Hair follicular keratinocyte (primary cell): ENCODE data around the gene UBA3. TPM values are rescaled to one million over a fixed set of nuclear protein-coding genes. Genes with fewer than 3 reads are reported as not detected.

Source experiments
- total RNA-seq: library from RNA; depleted of rRNA; stranded (reverse); fragments of >200 nt; gene quantifications from 2 replicates; pipeline ENCODE4 v1.2.3, GENCODE V29; 2015

Gene UBA3
- 51.1 and 58.5 TPM in 2 replicates for total RNA-seq

GRCh38 chr3:69080233-69080920, at the start of gene UBA3:
UBA3 (minus strand) TSS chr3:69080365; CDS start chr3:69080353, 12 bp downstream.

GRCh38 chr3:69122403-69122802, 42.2 kb upstream of the UBA3 start, which contains the start of gene LMOD3:
LMOD3 (minus strand) TSS chr3:69122595; CDS start chr3:69122386, 209 bp downstream.

GRCh38 chr3:69084326-69085167, 4.4 kb upstream of the UBA3 start, which contains the start of gene ARL6IP5:
ARL6IP5 (plus strand) TSS chr3:69084937; CDS start chr3:69085048, 111 bp downstream.

GRCh38 chr3:69051756-69052471, 28.3 kb downstream of the UBA3 start, which contains the start of gene TMF1:
TMF1 (minus strand) TSS chr3:69052333; CDS start chr3:69052086, 247 bp downstream.

GRCh38 chr3:69013253-69014021, 66.7 kb downstream of the UBA3 start, which contains the start of gene EOGT:
EOGT (minus strand) TSS chr3:69013684; CDS start chr3:69009846, 3,838 bp downstream.

Other genes with a start within 250 kb of the UBA3 start
- gene TAFA4, start 147.8 kb downstream of the UBA3 start, total RNA-seq: not detected in 2 replicates
- gene EOGT, start 66.7 kb downstream of the UBA3 start, total RNA-seq: 38.4 and 65.5 TPM in 2 replicates
- gene TMF1, start 28.0 kb downstream of the UBA3 start, total RNA-seq: 12.3 and 15.3 TPM in 2 replicates
- gene ARL6IP5, start 4.6 kb upstream of the UBA3 start, total RNA-seq: 55.9 and 78.1 TPM in 2 replicates
- gene LMOD3, start 42.2 kb upstream of the UBA3 start, total RNA-seq: not detected in 2 replicates